Measurements from ENCODE around the gene VCL.
"Not testable (repeated sequence)": the region's sequence is repeated elsewhere in the genome, so short reads cannot be mapped to it uniquely, and the experiment has no call there.

Gene VCL

GRCh38 chr10:74011017-74011416 is 13.1 kb downstream of the VCL start:
- no peak for DNase-seq

GRCh38 chr10:74011770-74012169 is 13.9 kb downstream of the VCL start:
- DNase-seq, result no peak

- DNase-seq, result no peak
Observed at GRCh38 chr10:74012480-74012879, 14.6 kb downstream of the VCL start.

GRCh38 chr10:74013004-74013403 is 15.1 kb downstream of the VCL start:
- DNase-seq, result no peak

- not testable (repeated sequence) for DNase-seq
Observed at GRCh38 chr10:74014574-74014973, 16.7 kb downstream of the VCL start.

- DNase-seq, result no peak
Observed at GRCh38 chr10:74018241-74018640, 20.3 kb downstream of the VCL start.

- DNase-seq, result no peak
Observed at GRCh38 chr10:74021248-74022055, 23.5 kb downstream of the VCL start.

- DNase-seq, result no peak
Observed at GRCh38 chr10:74022926-74023629, 25.2 kb downstream of the VCL start.

GRCh38 chr10:74024600-74024999 is 26.7 kb downstream of the VCL start:
- no peak for DNase-seq

GRCh38 chr10:74025380-74025978 is 27.6 kb downstream of the VCL start:
- DNase-seq, result no peak

- DNase-seq, result no peak
Observed at GRCh38 chr10:74026428-74027015, 28.6 kb downstream of the VCL start.

GRCh38 chr10:74027702-74028101 is 29.8 kb downstream of the VCL start:
- no peak for DNase-seq

- DNase-seq, result no peak
Observed at GRCh38 chr10:74029943-74030342, 32.0 kb downstream of the VCL start.

GRCh38 chr10:74032208-74032607 is 34.3 kb downstream of the VCL start:
- not testable (repeated sequence) for DNase-seq

- no peak for DNase-seq
Observed at GRCh38 chr10:74032900-74033655, 35.2 kb downstream of the VCL start.

GRCh38 chr10:74033702-74034101 is 35.8 kb downstream of the VCL start:
- DNase-seq, result no peak

- DNase-seq, result no peak
Observed at GRCh38 chr10:74034301-74034700, 36.4 kb downstream of the VCL start.

- DNase-seq, result no peak
Observed at GRCh38 chr10:74035303-74035702, 37.4 kb downstream of the VCL start.

- DNase-seq, result no peak
Observed at GRCh38 chr10:74036474-74036873, 38.6 kb downstream of the VCL start.

GRCh38 chr10:74039561-74040145 is 41.7 kb downstream of the VCL start:
- no peak for DNase-seq

GRCh38 chr10:74040200-74041126 is 42.5 kb downstream of the VCL start:
- no peak for DNase-seq

Data from stimulated activated CD4-positive, alpha-beta T cell treated with anti-CD3 and anti-CD28 coated beads, Interleukin-4, amount 100 ng/mL, for 4 hours (primary cell).